HAP-1 (cell line): ENCODE results near the gene NEIL1.
A peak's percentile ranks its signal among the peaks of the same experiment; 100 is the strongest.
"Not testable (repeated sequence)": the region's sequence is repeated elsewhere in the genome, so short reads cannot be mapped to it uniquely, and the experiment has no call there.

Experiments used
- DNase-seq, 2 experiments: peaks; one replicate each; pipeline ENCODE4 v3.0.0-alpha.2; 2016 to 2020; ENCODE audit warnings: low spot score in 2 of 2
- H3K27me3 ChIP-seq: fragments of 250-450 bp; sonication (Bioruptor Pico); 2 replicates; pipeline ENCODE4 v1.5.1; 2020; ENCODE audit warnings: low read depth, mild to moderate bottlenecking, moderate library complexity
- H3K36me3 ChIP-seq: fragments of 250-450 bp; sonication (Bioruptor Pico); replicated peaks from 2 replicates; pipeline ENCODE4 v1.5.1; 2020; ENCODE audit warnings: mild to moderate bottlenecking
- H3K4me1 ChIP-seq: fragments of 250-450 bp; sonication (Bioruptor Pico); 2 replicates; pipeline ENCODE4 v1.5.1; 2020; ENCODE audit warnings: mild to moderate bottlenecking
- H3K4me3 ChIP-seq: fragments of 250-450 bp; sonication (Bioruptor Pico); 2 replicates; pipeline ENCODE4 v1.5.1; 2020; ENCODE audit warnings: mild to moderate bottlenecking, moderate library complexity
- H3K9me3 ChIP-seq: fragments of 250-450 bp; sonication (Bioruptor Pico); 2 replicates; pipeline ENCODE4 v1.5.1; 2020; ENCODE audit warnings: mild to moderate bottlenecking, moderate library complexity
- in situ Hi-C: fragments of 300-500 bp; cut with MboI; formaldehyde crosslinking; loops from 3 replicates; pipeline ENCODE4 v1.14.3; 2020; ENCODE audit warnings: low sequenced_read_pairs, inconsistent platforms, mixed read lengths

Gene NEIL1

DNA sequence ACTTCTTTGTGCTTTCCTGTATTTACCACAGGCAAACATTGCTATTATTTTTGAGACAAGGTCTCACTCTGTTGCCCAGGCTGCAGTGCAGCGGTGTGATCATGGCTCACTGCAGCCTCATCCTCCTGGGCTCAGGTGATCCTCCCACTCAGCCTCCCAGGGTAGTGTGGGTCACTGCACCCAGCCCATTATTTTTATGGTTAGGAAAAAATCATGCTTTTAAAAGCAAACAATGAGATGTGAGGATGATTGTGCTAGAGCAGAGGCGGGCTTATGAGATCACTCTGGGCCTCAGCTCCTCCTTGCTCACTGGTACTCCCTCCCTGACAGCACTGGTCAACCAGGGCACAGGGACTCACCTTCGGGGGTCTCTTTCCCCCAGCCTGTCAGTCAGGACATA is 19.3 kb downstream of the NEIL1 start:
- DNase-seq = no peak
- no peaks in the 10 kb centered on the region for H3K9me3 ChIP-seq
- H3K36me3 ChIP-seq = peaks cover 80% of the 10 kb centered on the region
- no peaks in the 10 kb centered on the region for H3K27me3 ChIP-seq
- no peak overlapping the region for H3K4me3 ChIP-seq
- peaks cover 16% of the 10 kb centered on the region for H3K4me1 ChIP-seq
- in situ Hi-C loops = no loop called here

DNA sequence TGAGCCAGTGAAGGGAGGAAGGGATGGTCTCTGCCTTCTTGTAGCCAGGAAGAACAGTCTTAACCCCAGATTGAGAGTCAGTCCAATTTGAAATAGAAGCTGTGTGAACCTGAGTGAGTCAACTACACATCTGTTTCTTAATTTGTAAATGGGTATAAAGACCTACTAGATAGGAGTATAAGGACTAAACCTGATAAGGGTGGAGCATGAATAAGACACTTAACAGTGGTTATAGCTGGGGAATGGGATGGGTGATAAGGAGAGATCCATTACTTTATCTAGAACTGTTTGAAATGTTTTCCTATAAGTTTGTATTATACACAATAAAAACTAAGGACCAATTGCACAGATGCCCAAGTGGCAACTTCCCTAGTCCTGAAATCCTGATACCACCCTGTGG is 20.2 kb downstream of the NEIL1 start:
- no peak for DNase-seq
- in situ Hi-C loops = no loop called here
- H3K4me1 ChIP-seq = peaks cover 16% of the 10 kb centered on the region
- H3K9me3 ChIP-seq = no peaks in the 10 kb centered on the region
- H3K4me3 ChIP-seq = no peak overlapping the region
- H3K36me3 ChIP-seq = peaks cover 80% of the 10 kb centered on the region
- no peaks in the 10 kb centered on the region for H3K27me3 ChIP-seq

DNA sequence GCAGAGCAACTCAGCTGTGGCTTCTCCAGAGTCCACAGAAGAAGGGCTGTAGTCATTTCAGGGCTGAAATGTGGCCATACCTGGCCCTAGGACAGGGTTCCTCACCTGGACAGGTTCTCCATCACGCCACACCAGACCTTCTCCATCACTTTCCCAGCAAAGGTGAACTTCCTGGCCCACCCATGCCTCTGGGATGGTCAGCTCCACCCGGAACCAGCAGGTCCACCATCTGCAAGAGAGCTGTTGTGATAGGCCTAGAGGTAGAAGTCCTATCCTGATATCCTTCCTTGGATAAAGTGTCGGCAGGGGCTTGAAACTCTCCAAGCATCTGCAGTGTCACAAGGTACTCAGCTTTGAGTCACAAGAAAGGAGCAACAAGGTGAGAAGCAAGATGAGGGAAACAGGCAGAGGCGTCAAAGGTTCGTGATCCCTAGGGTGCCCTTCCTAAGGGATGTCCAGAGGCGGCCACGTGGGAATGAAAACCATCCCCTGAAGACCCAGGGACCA is 20.6 kb downstream of the NEIL1 start:
- in situ Hi-C loops = no loop called here
- Histone ChIP-seq H3K27me3 (no peaks in the 10 kb centered on the region), H3K36me3 (peaks cover 80% of the 10 kb centered on the region), H3K9me3 (no peaks in the 10 kb centered on the region), H3K4me1 (peaks cover 16% of the 10 kb centered on the region), H3K4me3 (peak overlapping the region; percentile 99)
- DNase-seq = no peak

DNA sequence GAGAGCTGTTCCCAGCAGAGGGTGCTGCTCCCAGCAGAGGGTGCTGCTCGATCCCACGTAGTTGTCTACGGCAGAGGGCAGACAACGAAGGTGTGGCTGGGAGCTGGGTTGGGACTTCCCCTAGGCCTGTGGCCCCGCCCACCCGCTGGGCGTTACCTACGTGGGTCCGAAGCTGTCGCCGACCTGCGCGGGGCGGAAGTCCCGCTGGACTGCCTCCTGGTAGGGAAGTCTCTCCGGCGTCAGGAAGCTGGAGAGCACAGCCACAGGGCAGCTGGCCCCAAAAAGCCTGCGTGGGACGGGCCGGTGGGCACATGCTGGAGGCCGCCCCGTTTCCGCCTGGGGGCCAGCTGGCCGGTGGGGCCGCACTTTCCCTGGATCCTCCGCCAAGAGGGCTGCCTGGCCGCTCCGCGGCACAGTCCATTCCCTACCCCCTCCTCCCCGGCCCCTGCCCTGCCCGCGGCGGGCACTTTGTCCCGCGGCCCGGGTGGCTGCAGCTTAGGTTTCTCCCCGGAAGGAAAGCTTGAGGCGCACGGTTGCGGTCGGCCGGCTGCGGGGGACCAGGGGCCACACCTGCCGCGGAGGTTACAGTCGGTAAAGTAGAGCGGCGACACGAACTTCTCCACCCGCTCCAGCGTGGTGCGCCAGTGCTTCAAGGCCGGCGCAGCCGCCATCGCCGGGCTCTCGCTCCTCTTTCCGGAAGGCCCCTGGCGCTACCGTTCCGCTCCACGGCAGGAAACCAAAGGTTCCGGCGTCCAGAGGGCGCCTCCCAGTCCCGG is 21.3 kb downstream of the NEIL1 start, which contains the start of gene MAN2C1:
TSS of gene MAN2C1 (minus strand) at position 695 of the 776 bp plus-strand sequence. CDS start at position 671, 24 bp downstream.
- H3K4me3 ChIP-seq = peak within 1 kb of the TSS; percentile 99
- DNase-seq = peak; percentile 100
- H3K27me3 ChIP-seq = no peaks in the 10 kb centered on the region
- H3K36me3 ChIP-seq = peaks cover 77% of the 10 kb centered on the region
- no peaks in the 10 kb centered on the region for H3K9me3 ChIP-seq
- in situ Hi-C loops = no loop called here
- peaks cover 16% of the 10 kb centered on the region for H3K4me1 ChIP-seq

DNA sequence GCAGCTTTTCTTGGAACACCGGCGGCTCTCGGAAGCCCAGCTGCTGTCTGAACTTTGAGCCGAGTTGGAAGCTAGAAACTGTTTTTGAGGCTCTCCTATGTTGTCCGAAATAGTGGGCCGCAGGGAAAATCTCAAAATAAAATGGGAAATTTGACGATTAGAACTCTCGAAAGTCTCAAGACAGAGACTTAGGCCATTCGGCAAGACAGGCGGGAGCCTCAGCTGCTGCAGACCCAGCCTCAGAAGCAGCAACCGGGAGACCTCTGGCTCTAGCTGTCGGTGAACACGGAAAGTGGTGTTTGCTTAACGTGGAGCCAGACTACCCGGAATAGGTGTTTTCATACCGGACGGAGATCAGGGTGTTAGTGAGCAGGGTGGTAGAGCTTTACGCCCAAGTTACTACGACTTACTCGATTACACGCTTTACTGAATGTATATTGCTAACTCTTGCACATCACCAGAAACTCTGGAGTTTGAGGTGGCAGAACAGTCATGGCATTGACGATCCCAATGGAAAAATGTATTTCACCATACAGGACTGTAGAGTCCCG is 21.9 kb downstream of the NEIL1 start:
- H3K9me3 ChIP-seq = no peaks in the 10 kb centered on the region
- peak overlapping the region; percentile 99 for H3K4me3 ChIP-seq
- H3K36me3 ChIP-seq = peaks cover 76% of the 10 kb centered on the region
- in situ Hi-C loops = no loop called here
- peaks cover 16% of the 10 kb centered on the region for H3K4me1 ChIP-seq
- no peaks in the 10 kb centered on the region for H3K27me3 ChIP-seq
- DNase-seq = no peak

DNA sequence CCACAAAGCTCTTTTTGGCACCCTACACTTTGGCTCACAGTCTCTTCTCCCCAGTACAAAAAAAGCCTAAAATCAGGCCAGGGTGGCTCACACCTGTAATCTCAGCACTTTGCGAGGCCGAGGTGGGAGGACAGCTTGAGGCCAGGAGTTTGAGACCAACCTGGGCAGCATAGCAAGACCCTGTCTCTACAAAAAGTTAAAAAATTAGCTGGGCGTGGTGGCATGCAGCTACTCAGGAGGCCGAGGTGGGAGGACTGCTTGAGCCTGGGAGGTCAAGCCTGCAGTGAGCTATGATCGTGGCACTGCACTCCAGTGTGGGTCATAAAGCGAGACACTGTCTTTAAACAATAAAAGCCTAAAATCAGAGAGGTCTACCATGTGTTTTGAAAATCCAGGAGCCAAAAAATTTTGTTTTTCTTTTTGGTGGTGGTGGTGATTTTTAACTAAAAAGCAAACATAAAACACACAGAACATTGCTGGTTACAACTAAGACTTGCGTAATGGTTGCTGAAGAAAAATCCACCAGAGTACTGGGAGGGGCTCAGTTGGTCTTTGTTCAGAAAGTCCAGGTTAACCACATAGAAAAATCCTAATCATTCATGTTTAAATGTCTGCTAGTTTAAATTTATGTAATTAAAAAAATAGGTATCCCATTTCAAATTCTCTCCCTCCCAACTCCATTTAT is 23.2 kb downstream of the NEIL1 start:
- no peaks in the 10 kb centered on the region for H3K27me3 ChIP-seq
- H3K4me3 ChIP-seq = no peak overlapping the region
- in situ Hi-C loops = no loop called here

DNA sequence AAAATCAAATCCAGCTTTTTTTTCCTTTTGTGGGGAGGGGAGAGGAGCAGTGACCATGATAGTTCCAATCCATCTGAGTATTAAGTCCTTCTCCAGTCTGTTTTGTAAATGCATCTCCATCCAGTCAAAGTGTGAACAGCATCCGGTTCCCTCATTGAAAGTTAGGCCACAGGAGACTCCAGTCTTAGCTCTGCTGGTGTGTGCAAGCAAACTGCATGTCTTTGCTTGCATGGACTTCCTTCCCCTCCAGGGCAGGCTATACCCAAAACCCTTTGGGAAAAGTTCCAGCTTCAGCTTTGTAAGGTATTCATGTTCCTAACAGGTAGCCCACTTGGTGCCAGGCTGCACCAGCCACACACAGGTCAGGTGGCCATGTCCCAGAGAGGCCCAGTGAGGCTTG is 24.6 kb downstream of the NEIL1 start:
- Histone ChIP-seq H3K4me1 (peaks cover 16% of the 10 kb centered on the region), H3K36me3 (peaks cover 76% of the 10 kb centered on the region), H3K27me3 (no peaks in the 10 kb centered on the region), H3K9me3 (no peaks in the 10 kb centered on the region), H3K4me3 (no peak overlapping the region)
- in situ Hi-C loops = no loop called here
- DNase-seq = no peak

More for the DNA sequence above, 23.2 kb downstream of the NEIL1 start:
- Histone ChIP-seq H3K4me1 (peaks cover 16% of the 10 kb centered on the region), H3K36me3 (peaks cover 76% of the 10 kb centered on the region), H3K9me3 (no peaks in the 10 kb centered on the region)
- DNase-seq = no peak

DNA sequence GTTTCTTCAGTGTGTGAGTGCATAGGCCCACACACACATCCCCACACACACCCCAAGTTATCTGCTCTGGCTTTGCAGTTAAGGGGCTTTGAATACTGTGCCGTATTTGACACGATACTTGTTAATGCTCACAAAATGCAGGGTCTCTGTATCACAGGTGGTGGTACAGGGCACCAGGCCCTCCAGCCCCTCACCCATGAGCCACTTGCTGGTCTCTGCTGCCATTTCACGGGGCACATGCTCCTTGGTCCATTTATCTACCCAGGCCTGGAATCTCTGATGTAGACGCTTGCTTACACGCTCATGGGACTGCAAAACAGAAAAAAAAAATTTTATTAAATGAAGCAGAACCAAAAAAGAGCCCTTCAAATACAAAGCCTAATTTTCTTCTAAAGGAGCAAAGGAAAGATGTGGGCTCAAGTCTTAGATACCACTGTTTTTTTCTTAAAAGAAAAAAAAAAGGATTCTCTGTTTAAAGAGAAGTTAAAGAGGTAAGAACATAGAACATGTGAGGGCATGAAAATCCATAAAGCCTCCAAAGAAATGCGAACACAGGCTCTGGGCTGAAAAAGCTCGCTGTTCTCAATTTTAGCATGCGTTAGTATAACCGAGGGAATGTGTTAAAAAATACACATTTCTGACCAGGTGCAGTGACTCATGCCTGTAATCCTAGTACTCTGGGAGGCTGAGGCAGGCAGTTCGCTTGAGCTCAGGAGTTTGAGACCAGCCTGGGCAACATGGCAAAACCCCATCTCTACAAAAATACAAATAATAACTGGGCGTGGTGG is 25.3 kb downstream of the NEIL1 start:
- in situ Hi-C loops = no loop called here
- Histone ChIP-seq H3K36me3 (peaks cover 74% of the 10 kb centered on the region), H3K27me3 (no peaks in the 10 kb centered on the region), H3K4me3 (no peak overlapping the region), H3K9me3 (no peaks in the 10 kb centered on the region), H3K4me1 (peaks cover 16% of the 10 kb centered on the region)
- no peak for DNase-seq

DNA sequence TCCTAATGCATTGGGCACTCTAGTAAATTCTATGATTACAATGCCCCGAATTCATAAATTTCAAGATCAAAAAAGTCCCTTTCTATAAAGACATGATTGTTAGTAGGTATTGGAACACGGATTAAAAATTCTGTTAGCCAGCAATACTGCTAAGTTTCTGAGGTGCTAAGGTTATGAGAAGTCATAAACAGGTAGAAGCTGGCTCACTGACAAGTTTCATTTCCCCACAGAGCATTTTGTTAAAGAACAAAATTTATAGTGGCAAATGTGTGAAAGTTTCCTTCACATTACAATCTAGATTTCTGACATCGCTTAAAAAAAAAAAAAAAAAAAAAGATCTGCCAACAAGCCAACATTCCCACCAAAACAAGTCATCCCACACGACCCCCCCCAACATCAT is 33.9 kb downstream of the NEIL1 start:
- no peaks in the 10 kb centered on the region for H3K9me3 ChIP-seq
- in situ Hi-C loops = no loop called here
- peaks cover 73% of the 10 kb centered on the region for H3K36me3 ChIP-seq
- H3K4me3 ChIP-seq = no peak overlapping the region
- no peaks in the 10 kb centered on the region for H3K27me3 ChIP-seq
- H3K4me1 ChIP-seq = no peaks in the 10 kb centered on the region
- DNase-seq = no peak

DNA sequence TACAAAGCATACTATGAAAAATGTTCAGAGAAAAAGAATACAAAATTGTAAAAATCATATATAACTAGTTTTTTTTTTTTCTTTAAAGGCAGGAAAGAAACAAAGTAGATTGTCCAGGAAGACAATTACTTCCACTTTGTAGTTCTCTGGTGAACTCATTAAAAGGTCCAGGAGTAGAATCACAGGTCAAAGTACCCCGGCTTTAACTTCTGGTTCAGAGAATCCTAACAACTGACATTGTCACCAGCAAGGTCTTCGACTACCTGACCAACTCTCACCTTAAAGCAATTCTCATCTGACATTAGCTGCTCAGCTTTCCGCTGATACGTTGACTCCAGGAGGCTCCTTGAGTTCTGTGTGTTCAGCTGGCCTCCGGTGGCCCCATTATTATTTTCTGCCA is 37.1 kb downstream of the NEIL1 start:
- peaks cover 78% of the 10 kb centered on the region for H3K36me3 ChIP-seq
- H3K4me3 ChIP-seq, H3K9me3 ChIP-seq, H3K4me1 ChIP-seq, in situ Hi-C loops, H3K27me3 ChIP-seq, DNase-seq: not testable (repeated sequence)

DNA sequence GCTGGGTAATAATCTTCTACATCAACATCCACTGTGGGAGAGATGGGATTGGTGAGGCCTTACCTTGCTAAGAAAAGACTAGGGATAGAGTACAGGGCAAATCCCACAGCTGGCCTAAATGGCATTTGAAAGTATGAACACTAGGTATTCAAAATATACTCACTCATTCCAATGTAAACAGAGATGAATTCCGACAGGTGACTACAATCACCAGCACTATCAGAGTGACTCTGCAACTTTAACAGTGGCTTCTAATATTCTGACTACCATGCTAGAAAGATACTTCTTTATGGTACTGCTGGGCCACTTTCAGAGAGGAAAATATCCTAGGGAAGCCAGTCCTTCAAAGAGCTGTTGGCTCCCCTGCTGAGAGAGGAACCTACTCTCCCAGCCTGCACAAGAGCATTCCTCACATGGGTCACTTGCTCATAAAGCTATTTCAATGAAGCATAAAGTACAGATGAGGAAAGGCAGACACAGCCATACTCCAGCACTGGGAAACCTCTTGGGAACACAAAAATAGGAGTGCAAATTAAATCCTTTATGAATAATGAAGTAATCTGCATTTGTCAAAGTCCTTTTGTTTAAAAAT is 43.0 kb downstream of the NEIL1 start:
- Histone ChIP-seq H3K4me3 (no peak overlapping the region), H3K4me1 (no peaks in the 10 kb centered on the region), H3K36me3 (peaks cover 91% of the 10 kb centered on the region), H3K27me3 (no peaks in the 10 kb centered on the region), H3K9me3 (no peaks in the 10 kb centered on the region)
- in situ Hi-C loops = no loop called here
- DNase-seq = no peak

DNA sequence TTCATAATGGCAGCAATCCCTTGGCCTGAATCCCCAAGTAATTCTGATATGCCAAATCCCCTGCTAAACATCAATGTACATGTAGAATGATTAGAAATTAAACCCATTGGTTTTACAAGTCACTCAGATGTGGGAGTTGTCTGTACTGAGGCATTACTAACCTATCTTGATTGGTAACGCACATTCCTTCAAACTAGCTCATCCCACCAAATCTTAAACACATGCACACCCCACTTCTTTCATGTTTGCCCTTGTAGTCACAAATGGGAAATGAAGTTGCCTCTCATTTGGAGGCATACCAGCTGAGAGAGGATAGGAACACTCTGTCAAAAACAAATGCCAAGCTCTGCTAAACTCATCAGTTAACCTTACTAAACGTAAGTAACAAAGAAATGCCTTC is 50.7 kb downstream of the NEIL1 start:
- H3K27me3 ChIP-seq = no peaks in the 10 kb centered on the region
- no peaks in the 10 kb centered on the region for H3K4me1 ChIP-seq
- no peaks in the 10 kb centered on the region for H3K9me3 ChIP-seq
- no peak overlapping the region for H3K4me3 ChIP-seq
- in situ Hi-C loops = no loop called here
- peaks cover 99% of the 10 kb centered on the region for H3K36me3 ChIP-seq
- no peak for DNase-seq

DNA sequence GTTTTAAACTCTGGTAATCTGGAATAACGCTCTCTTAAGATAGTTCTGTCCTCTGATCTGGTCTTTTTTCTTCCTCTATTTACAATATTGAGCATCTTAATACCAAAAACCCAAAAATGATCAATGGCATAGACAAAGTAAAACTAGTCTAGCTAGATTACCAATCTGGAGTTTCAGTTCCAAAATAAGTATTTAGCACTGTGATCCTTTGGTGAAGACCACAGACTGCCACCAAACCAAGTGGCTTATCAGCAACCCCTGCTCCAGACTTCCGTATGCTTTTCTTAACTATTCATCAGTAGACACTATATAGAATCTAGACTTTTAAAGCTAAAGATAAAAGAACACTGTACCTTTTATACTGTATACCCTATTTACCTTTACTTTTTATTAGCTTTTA is 57.1 kb downstream of the NEIL1 start:
- no peak for DNase-seq
- no peaks in the 10 kb centered on the region for H3K4me1 ChIP-seq
- in situ Hi-C loops = no loop called here
- H3K9me3 ChIP-seq = no peaks in the 10 kb centered on the region
- H3K27me3 ChIP-seq = no peaks in the 10 kb centered on the region
- no peak overlapping the region for H3K4me3 ChIP-seq
- peaks cover 96% of the 10 kb centered on the region for H3K36me3 ChIP-seq
